Subcutaneous adipose tissue (tissue), 4 donors: ENCODE data around the gene DLGAP4. TPM values are rescaled to one million over a fixed set of nuclear protein-coding genes. Genes with fewer than 3 reads are reported as not detected.

ENCODE experiments used
- CTCF ChIP-seq: fragments of 450-650 bp; IDR thresholded peaks from one replicate; pipeline ENCODE4 v1.5.1; 2016; ENCODE audit warnings: low read depth, mild to moderate bottlenecking, control low read depth, antibody characterized with exemption, moderate library complexity
- total RNA-seq, 4 donors: library from RNA; depleted of rRNA; stranded (reverse); fragments of >200 nt; gene quantifications; one replicate each; pipeline ENCODE4 v1.1.0, GENCODE V29; 2016

The DLGAP4 gene
- total RNA-seq, 4 donors from 2014 or later, result 25.8 to 47.4 (median 38.9) TPM

- TF ChIP-seq CTCF, result no peak
Measured at GRCh38 chr20:36467076-36467999, 161.2 kb downstream of the DLGAP4 start.

- TF ChIP-seq CTCF, result no peak
Measured at GRCh38 chr20:36468149-36469000, 162.2 kb downstream of the DLGAP4 start.

GRCh38 chr20:36469973-36470372 lies 163.8 kb downstream of the DLGAP4 start:
- TF ChIP-seq CTCF, result no peak

- no peak for TF ChIP-seq CTCF
Measured at GRCh38 chr20:36471885-36472636, 165.9 kb downstream of the DLGAP4 start.

- no peak for TF ChIP-seq CTCF
Measured at GRCh38 chr20:36472637-36473090, 166.5 kb downstream of the DLGAP4 start.

GRCh38 chr20:36473164-36473563 lies 167.0 kb downstream of the DLGAP4 start:
- no peak for TF ChIP-seq CTCF
